Pancreas (tissue), 10 donors: ENCODE data around the gene EHD2. TPM values are rescaled to one million over a fixed set of nuclear protein-coding genes. Genes with fewer than 3 reads are reported as not detected.

Experiments
- ATAC-seq, 4 donors: fragments of 200-7000 bp; cut with Tn5 transposase; one replicate each; pipeline versions ENCODE4 v1.8.0 to v1.9.1; 2020; ENCODE audit warnings: mild to moderate bottlenecking in 4 of 4, moderate library complexity in 4 of 4
- DNase-seq, 6 donors: peaks; one replicate each; pipeline ENCODE4 v3.0.0-alpha.2; 2020
- FAIRE-seq: peaks from 2 replicates; lab custom pipeline; 2012; peaks lifted over from hg19 to GRCh38; lab: Jason Lieb, UNC
- H3K27ac ChIP-seq, 4 donors: fragments of 200-600 bp; sonication (generic); 1 replicate in 3 of 4; 2 replicates in 1 of 4; pipeline versions ENCODE4 v1.5.0 to v1.8.0; 2020
- H3K27me3 ChIP-seq, 4 donors: fragments of 200-600 bp; one replicate each; pipeline ENCODE4 v1.8.0; 2021
- H3K36me3 ChIP-seq, 3 donors: fragments of 200-600 bp; sonication (generic) in 1 of 3; one replicate each; pipeline versions ENCODE4 v1.5.0 to v1.8.0; 2020 to 2021
- H3K4me1 ChIP-seq, 3 donors: fragments of 200-600 bp; one replicate each; pipeline ENCODE4 v1.8.0; 2021
- H3K4me3 ChIP-seq, 4 donors: fragments of 200-600 bp; sonication (generic) in 2 of 4; one replicate each; pipeline versions ENCODE4 v1.5.0 to v1.8.0; 2020 to 2021
- H3K9me3 ChIP-seq, 4 donors: fragments of 200-600 bp; one replicate each; pipeline ENCODE4 v1.8.0; 2021
- CTCF ChIP-seq, 4 donors: fragments of 200-600 bp; sonication (generic) in 3 of 4; IDR thresholded peaks; one replicate each; pipeline versions ENCODE4 v1.5.0 to v1.8.0; 2021; ENCODE audit warnings: antibody characterized with exemption in 4 of 4
- WGBS, 2 donors: extraction: QIAGEN DNeasy Blood & Tissue Kit; methylation state at CpG; one replicate each; pipeline ENCODE4 v1.1.7; 2013; 5-methylcytosine and 5-hydroxymethylcytosine counted together
- intact Hi-C, 3 donors: fragments of 100-400 bp; cut with DNase I; formaldehyde crosslinking; loops; one replicate each; pipeline versions ENCODE4 v1.11.1 to v1.14.2; 2022
- polyA plus RNA-seq, 2 donors: library from polyadenylated mRNA; stranded (reverse); fragments of 200-250 nt; gene quantifications; one replicate each; pipeline ENCODE4 v1.2.3, GENCODE V29; 2013
- total RNA-seq, 6 donors: library from RNA; stranded (reverse); fragmentation: NEBNext Ultra II Directional in 4 of 6; extraction: Animal tissue kit (Norgen Biotek cat#: 25700) in 4 of 6; gene quantifications; one replicate each; pipeline versions ENCODE4 v1.2.1 to v1.2.4, GENCODE V29; 2021 to 2023
- donor health status: healthy with polysubstance abuse.
- donor health status: DM: no; HTN: no; CAD: no; lungs with moderate emphysema.
- donor health status: DM: no; HTN: no; CAD: no.
- donor health status: control.
- donor health status: control.
- donor health status: Bipolar disorder and iron deficiency.
- donor health status: DM: yes; HTN: yes; CAD: no.
- donor health status: DM: no; HTN: no; CAD: no.
- donor health status: DM: no; HTN: no; CAD: no.
- donor health status: DM: yes; HTN: yes; CAD: no.

The EHD2 gene
- total and polyA plus RNA-seq, 8 donors = 13.4 to 28.3 (median 19.6) TPM

- H3K9me3 ChIP-seq = no peaks in the 10 kb centered on the region
- peak overlapping the region in 1 of 4 donors; percentile 89 for H3K27ac ChIP-seq
- ATAC-seq = no peak
- DNase-seq = no peak
- intact Hi-C loops = no loop called here
- H3K4me1 ChIP-seq = peaks cover 0 to 6% (median 0%) of the 10 kb centered on the region in 3 donors
- no peaks in the 10 kb centered on the region for H3K27me3 ChIP-seq
- no peak overlapping the region for H3K4me3 ChIP-seq
- no peak for FAIRE-seq
- peaks cover 0 to 14% (median 0%) of the 10 kb centered on the region in 3 donors for H3K36me3 ChIP-seq
- WGBS, 2 donors = 94 to 95% methylated on average over 8 of the region's 8 CpGs
- no peak for TF ChIP-seq CTCF (IDR thresholded peaks at IDR 0.05)
These were observed 17.7 kb downstream of the EHD2 start for GRCh38 chr19:47730910-47731309.

GRCh38 chr19:47735131-47735530, 21.9 kb downstream of the EHD2 start:
- no peak for FAIRE-seq
- Histone ChIP-seq H3K4me3 (no peak overlapping the region), H3K4me1 (no peaks in the 10 kb centered on the region), H3K36me3 (peaks cover 0 to 4% (median 0%) of the 10 kb centered on the region in 3 donors), H3K27me3 (no peaks in the 10 kb centered on the region), H3K27ac (no peak overlapping the region), H3K9me3 (no peaks in the 10 kb centered on the region)
- no peak for ATAC-seq
- intact Hi-C loops = no loop called here
- WGBS, 2 donors = 89 to 90% methylated on average over 4 of the region's 4 CpGs
- TF ChIP-seq CTCF (IDR thresholded peaks at IDR 0.05) = no peak
- no peak for DNase-seq

GRCh38 chr19:47740866-47741519, 27.8 kb downstream of the EHD2 start:
- ATAC-seq = no peak
- Histone ChIP-seq H3K4me3 (no peak overlapping the region), H3K27me3 (no peaks in the 10 kb centered on the region), H3K4me1 (peaks cover 8 to 13% (median 12%) of the 10 kb centered on the region in 3 donors), H3K27ac (no peak overlapping the region), H3K36me3 (peaks cover 0 to 7% (median 3%) of the 10 kb centered on the region in 3 donors), H3K9me3 (no peaks in the 10 kb centered on the region)
- intact Hi-C loops = no loop called here
- no peak for FAIRE-seq
- TF ChIP-seq CTCF (IDR thresholded peaks at IDR 0.05) = no peak
- 93% methylated on average over 48 of the region's 48 CpGs for WGBS, 2 donors
- DNase-seq = peak in 4 of 6 donors; percentile 32 to 77 (median 62)

- no peak overlapping the region for H3K4me3 ChIP-seq
- DNase-seq = peak in 4 of 6 donors; percentile 30 to 66 (median 59)
- H3K36me3 ChIP-seq = peaks cover 0 to 4% (median 3%) of the 10 kb centered on the region in 3 donors
- H3K27ac ChIP-seq = peak overlapping the region in 2 of 4 donors; percentile 87 to 98
- FAIRE-seq = no peak
- no peaks in the 10 kb centered on the region for H3K9me3 ChIP-seq
- no peak for TF ChIP-seq CTCF (IDR thresholded peaks at IDR 0.05)
- ATAC-seq = no peak
- no peaks in the 10 kb centered on the region for H3K27me3 ChIP-seq
- WGBS, 2 donors = 87 to 90% methylated on average over 12 to 15 of the region's 15 CpGs
- intact Hi-C loops = no loop called here
- H3K4me1 ChIP-seq = peaks cover 10 to 20% (median 18%) of the 10 kb centered on the region in 3 donors
These were observed 28.4 kb downstream of the EHD2 start for GRCh38 chr19:47741544-47742140.

GRCh38 chr19:47742634-47743033, 29.4 kb downstream of the EHD2 start:
- FAIRE-seq (no peak), ATAC-seq (no peak), DNase-seq (no peak)
- H3K4me3 ChIP-seq = peak overlapping the region in 2 of 4 donors; percentile 15 to 43
- peaks cover 12 to 24% (median 24%) of the 10 kb centered on the region in 3 donors for H3K4me1 ChIP-seq
- TF ChIP-seq CTCF (IDR thresholded peaks at IDR 0.05) = no peak
- H3K27ac ChIP-seq = peak overlapping the region; percentile 87 to 98 (median 96)
- intact Hi-C loops = no loop called here
- H3K27me3 ChIP-seq = no peaks in the 10 kb centered on the region
- H3K9me3 ChIP-seq = no peaks in the 10 kb centered on the region
- WGBS, 2 donors = 52 to 60% methylated on average over 13 of the region's 13 CpGs
- peaks cover 0 to 11% (median 3%) of the 10 kb centered on the region in 3 donors for H3K36me3 ChIP-seq
